SK-N-MC (cell line): ENCODE measurements around the gene SLC31A2.

Source experiments
- EZH2 ChIP-seq: fragments of 200-600 bp; sonication (generic); IDR thresholded peaks from one replicate; pipeline ENCODE4 v1.6.1; 2017; ENCODE audit warnings: antibody characterized with exemption
- FOXP2 ChIP-seq: optimal IDR thresholded peaks from 2 replicates; pipeline ENCODE3; 2011; ENCODE audit warnings: mild to moderate bottlenecking, moderate library complexity; ENCODE audit not compliant: insufficient read depth; ENCODE audit errors: extremely low read length, control extremely low read depth
- POLR2AphosphoS5 ChIP-seq: IDR thresholded peaks from 2 replicates; pipeline ENCODE4 v1.6.1; 2012; ENCODE audit warnings: mild to moderate bottlenecking, low read depth, low read length, borderline replicate concordance

- TF ChIP-seq POLR2AphosphoS5 (no peak), EZH2 (no peak), FOXP2 (no peak)
These were observed 1.9 kb downstream of the SLC31A2 start for GRCh38 chr9:113152699-113153098.
